Coronary artery (tissue), 2 donors: ENCODE results near the gene CTDP1.

Experiments used
- DNase-seq: peaks from one replicate; pipeline ENCODE4 v3.0.0-alpha.2; 2017; ENCODE audit warnings: low spot score
- H3K27ac ChIP-seq, 2 donors: fragments of 200-600 bp; sonication (generic); one replicate each; pipeline ENCODE4 v1.5.1; 2016 to 2019
- H3K4me3 ChIP-seq: fragments of 200-600 bp; sonication (generic); 2 replicates; pipeline ENCODE4 v1.5.1; 2016; ENCODE audit warnings: mild to moderate bottlenecking, moderate library complexity
- CTCF ChIP-seq: fragments of 200-600 bp; sonication (generic); IDR thresholded peaks from one replicate; pipeline ENCODE4 v1.5.1; 2019; ENCODE audit warnings: antibody characterized with exemption

CTDP1 gene

GRCh38 chr18:79683626-79684282 is 4.2 kb downstream of the CTDP1 start:
- no peak for DNase-seq
- H3K4me3 ChIP-seq, result no peak overlapping the region
- no peak for TF ChIP-seq CTCF
- no peak overlapping the region for H3K27ac ChIP-seq

- no peak for TF ChIP-seq CTCF
- H3K27ac ChIP-seq, result no peak overlapping the region
- DNase-seq, result no peak
- no peak overlapping the region for H3K4me3 ChIP-seq
Measured at GRCh38 chr18:79684283-79684631, 4.7 kb downstream of the CTDP1 start.

GRCh38 chr18:79684787-79685186 is 5.2 kb downstream of the CTDP1 start:
- no peak for TF ChIP-seq CTCF
- no peak overlapping the region for H3K27ac ChIP-seq
- DNase-seq, result no peak
- no peak overlapping the region for H3K4me3 ChIP-seq

GRCh38 chr18:79685281-79685680 is 5.7 kb downstream of the CTDP1 start:
- TF ChIP-seq CTCF, result no peak
- H3K27ac ChIP-seq, result no peak overlapping the region
- DNase-seq, result peak; percentile 28
- no peak overlapping the region for H3K4me3 ChIP-seq

GRCh38 chr18:79685971-79686370 is 6.4 kb downstream of the CTDP1 start:
- TF ChIP-seq CTCF, result no peak
- Histone ChIP-seq H3K4me3 (no peak overlapping the region), H3K27ac (no peak overlapping the region)
- DNase-seq, result no peak

GRCh38 chr18:79687806-79688205 is 8.2 kb downstream of the CTDP1 start:
- Histone ChIP-seq H3K4me3 (no peak overlapping the region), H3K27ac (no peak overlapping the region)
- no peak for TF ChIP-seq CTCF
- peak; percentile 54 for DNase-seq

- TF ChIP-seq CTCF, result no peak
- DNase-seq, result no peak
- Histone ChIP-seq H3K4me3 (no peak overlapping the region), H3K27ac (no peak overlapping the region)
Measured at GRCh38 chr18:79690071-79690470, 10.5 kb downstream of the CTDP1 start.
